ENCODE results near the gene ECE1.

- TF ChIP-seq ILK (tag; IDR thresholded peaks at IDR 0.05; ENCODE audit: borderline replicate concordance, low read depth), result no peak
- no peak for TF ChIP-seq CTCF (IDR thresholded peaks at IDR 0.05 in 2 of 3, conservative IDR thresholded peaks at IDR 0.05 in 1 of 3; ENCODE audit: insufficient read depth in 2 of 3, low read depth in 1 of 3, low read length in 3 of 3)
- TF ChIP-seq WHSC1 (IDR thresholded peaks at IDR 0.05; ENCODE audit: low read length), result no peak
- no peak for TF ChIP-seq LARP7 (IDR thresholded peaks at IDR 0.05)
- TF ChIP-seq ZKSCAN1 (IDR thresholded peaks at IDR 0.05; ENCODE audit: low read depth, low read length), result no peak
- no peak for TF ChIP-seq ZNF174 (CRISPR knock-in tag; IDR thresholded peaks at IDR 0.05)
- TF ChIP-seq E2F4 (CRISPR knock-in tag; IDR thresholded peaks at IDR 0.05; ENCODE audit: low read depth), result no peak
- TF ChIP-seq ETV5 (CRISPR knock-in tag; IDR thresholded peaks at IDR 0.05; ENCODE audit: low read depth), result no peak
- TF ChIP-seq NUFIP1 (IDR thresholded peaks at IDR 0.05; ENCODE audit: partially characterized antibody), result no peak
- TF ChIP-seq MYC (IDR thresholded peaks at IDR 0.05; ENCODE audit: low read depth, low read length), result no peak
- TF ChIP-seq MYC (CRISPR knock-in tag; IDR thresholded peaks at IDR 0.05; ENCODE audit: borderline replicate concordance, low read depth), result no peak
- TF ChIP-seq CEBPG (CRISPR knock-in tag; IDR thresholded peaks at IDR 0.05), result no peak
- no peak for TF ChIP-seq CEBPG (tag; conservative IDR thresholded peaks at IDR 0.05 in 1 of 2, IDR thresholded peaks at IDR 0.05 in 1 of 2)
- no peak for TF ChIP-seq RNF2 (IDR thresholded peaks at IDR 0.05)
- no peak for TF ChIP-seq ZBTB7A (IDR thresholded peaks at IDR 0.05; ENCODE audit: borderline replicate concordance, control insufficient read depth, low read depth, low read length)
- no peak for TF ChIP-seq ATF6 (CRISPR knock-in tag; IDR thresholded peaks at IDR 0.05)
Observed at GRCh38 chr1:21278208-21278859, 11.9 kb downstream of the ECE1 start.
